Right ventricle myocardium superior (tissue), 1 donor: Measurements from ENCODE around the gene POLR1F. TPM values are rescaled to one million over a fixed set of nuclear protein-coding genes. Genes with fewer than 3 reads are reported as not detected.

Source experiments
- ATAC-seq: fragments of 200-7000 bp; cut with Tn5 transposase; one replicate; pipeline ENCODE4 v1.9.1; 2020; ENCODE audit warnings: mild to moderate bottlenecking; ENCODE audit not compliant: poor library complexity
- DNase-seq: peaks from one replicate; pipeline ENCODE4 v3.0.0-alpha.2; 2020
- intact Hi-C: fragments of 100-400 bp; cut with DNase I; formaldehyde crosslinking; loops from one replicate; pipeline ENCODE4 v1.11.2; 2022
- long read RNA-seq: library from polyadenylated mRNA; unstranded; transcript quantifications from one replicate; pipeline ENCODE4 v2.0.0, GENCODE V29; 2021
- total RNA-seq: library from RNA; stranded (reverse); fragmentation: NEBNext Ultra II Directional; extraction: Animal tissue kit (Norgen Biotek cat#: 25700); gene quantifications from one replicate; pipeline ENCODE4 v1.2.1, GENCODE V29; 2021
- donor health status: DM: no; HTN: yes; CAD: no; lungs with severe emphysema.

The POLR1F gene
- 6.4 TPM for total RNA-seq
- long read RNA-seq, transcript TWISTNB-201 (4 exons, 3,942 nt) = major isoform, 21 of 24 reads
- long read RNA-seq, partial matches to known transcripts = 0 of 24 reads
- long read RNA-seq, other reads (novel, unspliced or antisense) = 2 of 24 reads

- intact Hi-C loops = no loop called here
- ATAC-seq (peak; percentile 100), DNase-seq (peak; percentile 97)
Observed at GRCh38 chr7:19708397-19709248, at the start of gene POLR1F. POLR1F (minus strand) TSS chr7:19709037; CDS start chr7:19709016, 21 bp downstream.

DNA sequence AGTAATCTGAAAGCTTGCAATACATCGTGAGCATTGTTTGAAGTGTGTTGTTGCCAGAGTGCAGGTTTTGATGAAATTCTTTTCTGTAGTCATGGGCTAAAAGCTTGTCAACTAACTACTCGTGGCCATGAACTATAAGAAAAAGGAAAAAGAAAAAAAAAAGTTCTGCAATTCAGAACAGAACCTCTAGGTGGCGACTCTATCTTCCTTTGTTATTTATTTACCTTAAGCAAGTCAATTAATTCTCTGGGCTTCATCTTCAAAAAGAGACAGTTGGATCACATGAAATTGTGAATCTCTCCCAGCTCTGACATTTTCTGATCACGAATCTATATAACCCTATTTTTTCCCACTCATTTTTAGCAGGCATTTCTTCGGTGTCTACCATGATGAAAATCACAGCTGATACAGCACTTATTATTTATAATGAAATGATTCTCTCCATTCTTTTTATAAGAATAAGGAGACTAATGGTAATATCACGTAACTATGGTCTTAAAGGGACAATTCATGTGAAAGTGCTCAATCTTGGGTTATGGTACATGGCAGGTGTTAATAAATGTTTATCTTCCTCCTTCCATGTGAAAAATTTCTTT is 45.8 kb upstream of the POLR1F start:
- no peak for ATAC-seq
- intact Hi-C loops = no loop called here
- no peak for DNase-seq

DNA sequence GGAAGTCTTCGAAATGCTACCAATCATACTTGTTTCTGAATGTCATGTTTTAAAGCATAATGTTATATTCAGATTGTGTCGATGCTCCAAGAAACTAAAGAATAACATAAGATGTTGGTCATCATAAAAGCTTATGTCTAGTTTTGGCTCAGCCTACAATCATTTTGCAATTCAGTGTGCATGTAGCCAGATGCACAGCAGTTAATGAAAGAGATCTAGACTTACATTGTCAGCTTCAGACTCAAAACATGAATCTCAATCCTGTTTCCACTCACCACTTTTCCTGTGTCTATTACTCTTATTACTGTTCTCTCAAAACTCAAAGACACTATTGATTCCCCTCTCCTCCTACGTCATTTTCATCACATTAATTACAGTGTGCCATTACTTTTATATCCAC is 43.2 kb upstream of the POLR1F start:
- DNase-seq = no peak
- ATAC-seq = no peak
- intact Hi-C loops = no loop called here

DNA sequence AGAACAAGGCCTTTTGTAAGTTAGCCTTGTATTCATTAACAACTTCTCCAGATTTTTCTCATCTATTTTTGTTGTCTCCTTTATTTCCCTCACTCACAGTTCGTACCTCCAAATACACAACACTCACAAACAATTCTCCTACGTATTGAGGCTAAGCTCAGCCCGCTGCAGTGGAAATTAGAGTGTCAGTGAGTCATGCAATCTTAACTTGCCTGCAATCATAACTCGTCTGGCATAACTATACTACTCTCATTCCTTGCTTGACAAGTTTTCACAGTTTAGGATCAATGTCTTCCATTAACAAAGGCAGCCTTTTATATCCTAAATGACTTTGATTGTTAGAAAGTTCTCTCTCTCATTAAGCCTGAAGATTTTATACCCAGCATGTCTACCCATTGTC is 40.8 kb upstream of the POLR1F start:
- intact Hi-C loops = loop anchor here (5.0 kb wide), 1 partner anchor 848 kb away; no protein-coding TSS in a partner anchor
- DNase-seq (no peak), ATAC-seq (no peak)

GRCh38 chr7:19747740-19748339 is 39.0 kb upstream of the POLR1F start:
- ATAC-seq (no peak), DNase-seq (no peak)
- intact Hi-C loops = loop anchor here (5.0 kb wide), 1 partner anchor 849 kb away; no protein-coding TSS in a partner anchor

- intact Hi-C loops = no loop called here
- ATAC-seq (no peak), DNase-seq (no peak)
Observed at GRCh38 chr7:19744075-19744474, 35.2 kb upstream of the POLR1F start.

GRCh38 chr7:19728716-19729115 is 19.9 kb upstream of the POLR1F start:
- ATAC-seq = no peak
- no peak for DNase-seq
- intact Hi-C loops = no loop called here

DNA sequence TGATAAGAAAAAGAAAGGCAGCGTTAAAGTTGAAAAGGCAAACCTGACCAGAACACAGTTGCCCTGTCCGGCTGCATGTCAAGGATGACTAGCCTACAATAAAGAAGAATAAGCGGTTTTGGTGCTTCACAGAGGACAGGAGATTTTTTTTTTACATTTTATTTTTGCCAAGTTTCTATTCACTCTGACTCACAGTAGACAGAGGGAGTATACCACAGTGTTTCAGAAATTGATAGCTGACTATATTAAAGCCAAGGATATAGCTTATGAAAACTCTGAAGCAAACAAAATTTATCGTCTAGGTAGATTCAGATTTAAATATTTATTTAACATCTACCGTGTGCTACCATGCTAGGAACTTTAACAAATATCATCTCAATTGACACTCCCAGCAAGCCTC is 16.9 kb upstream of the POLR1F start:
- no peak for ATAC-seq
- intact Hi-C loops = no loop called here
- DNase-seq = no peak

- intact Hi-C loops = loop anchor here (10.0 kb wide), 1 partner anchor 879 kb away; no protein-coding TSS in a partner anchor
- ATAC-seq (no peak), DNase-seq (no peak)
Observed at GRCh38 chr7:19715499-19715898, 6.7 kb upstream of the POLR1F start.

DNA sequence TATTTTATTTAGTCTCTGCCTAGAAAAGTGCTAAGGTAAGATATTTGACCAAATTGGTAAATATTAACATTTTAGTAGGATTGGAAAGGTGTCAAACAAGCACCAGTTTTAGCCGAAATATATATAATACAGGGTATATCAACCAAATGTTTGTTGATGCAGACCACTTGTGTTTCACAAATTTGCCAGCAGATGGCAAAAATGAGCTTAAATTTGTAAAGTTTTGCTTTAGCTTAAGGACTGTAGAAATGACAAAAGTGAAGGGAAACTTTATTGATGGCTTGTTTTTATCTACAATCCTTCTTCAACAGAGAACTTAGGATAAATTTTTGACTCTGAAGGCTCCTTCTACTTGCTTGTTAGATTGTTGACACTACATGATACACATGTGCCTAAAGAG is 4.8 kb upstream of the POLR1F start:
- DNase-seq (no peak), ATAC-seq (no peak)
- intact Hi-C loops = loop anchor here (10.0 kb wide), 1 partner anchor 881 kb away; no protein-coding TSS in a partner anchor

- peak; percentile 3 for ATAC-seq
- intact Hi-C loops = no loop called here
- DNase-seq = no peak
Observed at GRCh38 chr7:19709249-19709578, 377 bp upstream of the POLR1F start.

- no peak for ATAC-seq
- intact Hi-C loops = no loop called here
- no peak for DNase-seq
Observed at GRCh38 chr7:19707240-19707639, 1.6 kb downstream of the POLR1F start.

DNA sequence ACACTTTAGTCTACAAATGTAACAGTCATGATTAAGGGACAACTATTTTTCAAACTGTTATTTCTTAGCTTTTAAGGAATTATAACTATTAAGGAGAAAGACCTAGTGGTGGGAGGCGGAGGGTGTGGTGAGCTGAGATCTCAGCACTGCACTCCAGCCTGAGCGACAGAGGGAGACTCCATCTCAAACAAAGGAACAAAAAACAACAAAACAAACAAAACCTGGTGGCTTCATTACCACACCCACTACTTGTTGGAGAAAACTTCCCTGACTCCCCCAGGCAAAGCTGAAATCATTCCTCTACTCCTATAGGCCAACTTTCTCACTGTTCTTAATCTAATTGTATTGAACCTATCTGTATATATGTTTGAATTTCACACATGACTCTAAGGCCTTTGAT is 3.2 kb downstream of the POLR1F start:
- ATAC-seq (no peak), DNase-seq (no peak)
- intact Hi-C loops = no loop called here

DNA sequence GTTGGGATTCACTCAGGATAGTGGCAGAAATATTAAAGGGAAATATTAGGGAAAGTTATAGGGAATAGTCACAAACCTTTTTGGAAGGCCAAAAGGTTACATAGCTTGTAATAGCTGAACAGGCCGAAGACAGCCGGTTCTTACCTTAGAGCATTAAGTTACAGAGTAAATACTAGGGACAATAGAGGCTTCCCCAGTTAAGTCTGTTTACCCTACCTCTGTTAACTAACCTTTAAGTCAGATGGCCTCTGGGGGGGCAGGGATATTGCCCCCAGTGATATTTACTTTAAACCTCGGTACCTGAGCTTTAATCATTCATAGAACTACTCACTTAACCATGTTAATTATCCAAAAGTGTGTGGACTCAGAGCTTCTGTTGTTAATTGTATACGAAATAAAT is 7.4 kb downstream of the POLR1F start:
- intact Hi-C loops = no loop called here
- ATAC-seq = no peak
- no peak for DNase-seq

GRCh38 chr7:19700936-19701335 is 7.9 kb downstream of the POLR1F start:
- ATAC-seq = no peak
- no peak for DNase-seq
- intact Hi-C loops = no loop called here

- DNase-seq (no peak), ATAC-seq (no peak)
- intact Hi-C loops = no loop called here
Observed at GRCh38 chr7:19698331-19698730, 10.5 kb downstream of the POLR1F start.

DNA sequence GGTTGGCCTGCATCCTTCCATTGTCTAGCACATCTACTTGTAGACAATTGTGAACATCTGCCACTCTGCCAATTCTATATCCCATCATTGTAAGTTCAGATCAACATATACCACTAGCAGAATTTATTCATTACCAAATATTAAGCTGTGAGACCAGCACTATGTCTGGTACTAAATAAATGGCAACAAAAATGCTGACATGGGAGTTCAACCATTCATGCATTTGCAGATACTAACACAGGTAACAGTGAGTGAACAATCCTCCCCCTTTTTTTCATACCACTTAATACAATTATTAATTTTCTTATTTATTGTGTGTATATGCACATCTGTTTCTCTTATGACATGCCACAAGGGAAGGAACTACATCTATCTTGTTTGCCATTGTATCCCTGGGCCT is 11.9 kb downstream of the POLR1F start:
- ATAC-seq (no peak), DNase-seq (no peak)
- intact Hi-C loops = no loop called here

GRCh38 chr7:19692111-19692828 is 16.6 kb downstream of the POLR1F start:
- ATAC-seq = no peak
- no peak for DNase-seq
- intact Hi-C loops = no loop called here

- intact Hi-C loops = no loop called here
- DNase-seq = no peak
- ATAC-seq = no peak
Observed at GRCh38 chr7:19690736-19691135, 18.1 kb downstream of the POLR1F start.
